Erythroblast (primary cell): ENCODE results near the gene VSIG10L2.

ENCODE experiments used
- GATA1 ChIP-seq: IDR thresholded peaks from 2 replicates; pipeline ENCODE4 v1.6.1; 2011; ENCODE audit warnings: low read depth, mild to moderate bottlenecking, control low read depth, low read length, moderate library complexity
- POLR2A ChIP-seq: IDR thresholded peaks from 2 replicates; pipeline ENCODE4 v1.6.1; 2011; ENCODE audit warnings: mild to moderate bottlenecking, low read length

DNA sequence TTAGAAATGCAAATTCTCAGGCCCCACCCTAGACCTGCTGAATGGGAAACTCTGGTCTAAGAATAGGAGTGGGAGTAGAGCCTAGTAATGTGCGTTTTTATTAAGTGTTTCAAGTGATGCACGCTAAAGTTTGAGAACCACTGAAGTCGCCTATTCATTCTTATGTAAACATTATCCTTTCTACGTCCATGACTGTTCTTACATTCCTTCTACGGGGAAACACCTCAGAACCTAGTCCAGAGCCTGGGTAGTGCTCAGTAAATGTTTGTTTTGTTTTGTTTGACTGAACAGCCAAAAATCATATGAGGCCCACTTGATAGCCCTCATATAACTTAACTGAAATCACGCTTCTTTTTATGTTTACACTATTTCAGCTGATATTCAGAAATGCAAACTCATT, 29.8 kb downstream of the VSIG10L2 start:
- no peak for TF ChIP-seq POLR2A
- no peak for TF ChIP-seq GATA1
